K562 (cell line): ENCODE measurements around the gene QRFP. TPM values are rescaled to one million over a fixed set of nuclear protein-coding genes. Genes with fewer than 3 reads are reported as not detected.

Experiments
- BHLHE40 ChIP-seq: IDR thresholded peaks from 2 replicates; pipeline ENCODE4 v1.6.1; 2011; ENCODE audit warnings: low read length, improper control_type of control experiment
- CHD1 ChIP-seq: fragments of 200-600 bp; sonication (generic); IDR thresholded peaks from one replicate; pipeline ENCODE4 v1.6.1; 2012; ENCODE audit warnings: mild to moderate bottlenecking, moderate library complexity, low read length, inconsistent platforms
- FUS ChIP-seq: fragments of 200-400 bp; formaldehyde crosslinking; optimal IDR thresholded peaks from 2 replicates; pipeline ENCODE3; 2017; ENCODE audit warnings: low read depth, low read length
- POU5F1 ChIP-seq: fragments of 150-350 bp; IDR thresholded peaks from 2 replicates; pipeline ENCODE4 v1.6.1; 2014; ENCODE audit warnings: borderline replicate concordance, low read length, low read depth, mild to moderate bottlenecking; ENCODE audit not compliant: partially characterized antibody
- PTTG1 ChIP-seq: fragments of 450-650 bp; IDR thresholded peaks from 2 replicates; pipeline ENCODE4 v1.6.1; 2016; ENCODE audit warnings: low read depth, mild to moderate bottlenecking, missing genetic modification characterization, missing compliant biosample characterization
- RBM14 ChIP-seq: fragments of 200-400 bp; formaldehyde crosslinking; IDR thresholded peaks from 2 replicates; pipeline ENCODE4 v1.6.1; 2018; ENCODE audit warnings: low read depth, mild to moderate bottlenecking, low read length, moderate library complexity, borderline replicate concordance; ENCODE audit not compliant: insufficient read depth
- RBM22 ChIP-seq: fragments of 200-400 bp; formaldehyde crosslinking; IDR thresholded peaks from 2 replicates; pipeline ENCODE4 v1.6.1; 2018; ENCODE audit warnings: low read length, low read depth; ENCODE audit not compliant: poor library complexity, severe bottlenecking
- TBL1XR1 ChIP-seq, 2 experiments: IDR thresholded peaks; 2 replicates each; pipeline ENCODE4 v1.6.1; 2012; ENCODE audit warnings: improper control_type of control experiment in 2 of 2, low read length in 2 of 2, mild to moderate bottlenecking in 1 of 2
- TRIM28 ChIP-seq: fragments of 450-650 bp; IDR thresholded peaks from 2 replicates; pipeline ENCODE4 v1.6.1; 2017
- ZBTB43 ChIP-seq: sonication (generic); formaldehyde crosslinking; IDR thresholded peaks from 2 replicates; pipeline ENCODE4 v1.8.0; 2023; ENCODE audit warnings: mild to moderate bottlenecking, missing genetic modification reagents
- ZNF217 ChIP-seq: sonication (generic); formaldehyde crosslinking; IDR thresholded peaks from 2 replicates; pipeline ENCODE4 v1.8.0; 2022; ENCODE audit warnings: mild to moderate bottlenecking, missing genetic modification reagents
- polyA plus RNA-seq, 8 experiments: library from polyadenylated mRNA; depleted of rRNA in 4 of 8; stranded (reverse) in 5 of 8; unstranded in 3 of 8; fragments of >200 nt; fragmentation: Nextera tagmentation in 2 of 8; fragmentation: Illumina TruSeq in 1 of 8; extraction: Ambion mirVana in 2 of 8; extraction: Trizol in 1 of 8; gene quantifications; 2 replicates each; pipeline versions ENCODE4 v1.2.1 to v1.2.3, GENCODE V29; 2011 to 2014; ENCODE audit warnings: inconsistent platforms in 1 of 8, missing spikeins in 1 of 8
- total RNA-seq, 7 experiments: library from RNA; depleted of rRNA in 6 of 7; stranded (reverse); fragments of >200 nt in 6 of 7; fragmentation: Illumina TruSeq in 2 of 7; extraction: Trizol in 2 of 7; gene quantifications; 2 replicates each; pipeline versions ENCODE4 v1.2.1 to v1.2.3, GENCODE V29; 2011 to 2021; ENCODE audit warnings: low replicate concordance in 1 of 7
- TF ChIP-seq, protein P1 (sequence below): sonication (generic); formaldehyde crosslinking; IDR thresholded peaks from 2 replicates; pipeline ENCODE4 v1.8.1; 2023; ENCODE audit warnings: mild to moderate bottlenecking, missing genetic modification reagents

Gene QRFP
- total and polyA plus RNA-seq, 9 of the 15 experiments (the other 6 are each of a cell fraction or from before 2014, with no cell fraction given), result not detected

DNA sequence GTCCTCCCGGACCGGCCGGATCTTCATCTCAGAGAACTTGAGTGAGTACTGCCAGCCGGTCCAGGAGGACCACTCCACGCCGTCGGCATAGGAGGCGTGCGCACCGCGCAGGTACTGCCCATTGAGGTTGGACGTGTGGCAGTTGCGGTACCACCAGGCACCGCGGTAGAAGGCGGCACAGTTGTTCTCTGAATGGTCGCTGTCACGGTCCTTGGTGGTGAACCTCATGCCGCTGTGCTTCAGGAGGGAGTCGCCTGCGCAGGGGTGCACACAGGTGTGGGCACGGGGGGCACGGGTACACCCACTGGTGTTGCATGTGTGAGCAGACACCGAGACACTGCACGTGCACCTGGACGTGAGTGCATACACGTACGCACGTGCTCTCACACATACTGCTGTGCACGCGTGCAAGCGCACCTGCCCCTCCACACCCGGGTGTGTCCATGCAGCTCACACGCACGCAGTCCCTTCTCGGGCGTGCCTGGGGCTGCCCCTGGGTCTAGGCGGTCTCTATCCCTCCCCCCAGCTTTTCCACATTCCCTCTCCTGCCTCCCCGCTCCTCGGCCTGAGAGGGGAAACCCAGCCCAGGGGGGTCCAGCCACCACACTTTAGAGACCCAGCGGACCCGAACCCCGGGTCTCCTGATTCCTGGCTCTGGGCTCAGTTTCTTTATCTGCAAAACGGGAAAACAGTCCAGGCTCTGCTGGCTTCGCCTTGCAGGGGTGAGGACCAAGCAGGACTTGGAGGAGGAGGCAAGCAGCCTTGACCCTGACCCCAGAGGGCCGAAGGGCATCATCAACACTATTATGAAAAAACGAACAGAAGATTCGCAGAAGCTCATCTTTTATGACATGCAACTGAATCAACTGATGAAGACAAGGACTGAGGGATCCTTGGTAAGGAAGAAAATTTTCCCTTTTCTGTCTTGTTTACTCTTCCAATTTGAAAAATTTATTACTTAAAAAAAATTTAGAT lies 7.7 kb upstream of the QRFP start (continued):
- TF ChIP-seq ZBTB43 (CRISPR knock-in tag), result no peak
- TF ChIP-seq CHD1, result no peak
- peak; percentile 15 for TF ChIP-seq POU5F1
- TF ChIP-seq TRIM28, result no peak
- TF ChIP-seq RBM22, result no peak
- no peak for TF ChIP-seq FUS
- TF ChIP-seq RBM14, result no peak
- peak in 1 of 2 experiments; percentile 75; a peak in 2 of 4 replicates for TF ChIP-seq TBL1XR1 (IDR thresholded peaks at IDR 0.05; ENCODE audit: low read length in 2 of 2)
- no peak for TF ChIP-seq ZNF217 (CRISPR knock-in tag)
- TF ChIP-seq PTTG1 (tag), result no peak
- TF ChIP-seq, protein P1, sequence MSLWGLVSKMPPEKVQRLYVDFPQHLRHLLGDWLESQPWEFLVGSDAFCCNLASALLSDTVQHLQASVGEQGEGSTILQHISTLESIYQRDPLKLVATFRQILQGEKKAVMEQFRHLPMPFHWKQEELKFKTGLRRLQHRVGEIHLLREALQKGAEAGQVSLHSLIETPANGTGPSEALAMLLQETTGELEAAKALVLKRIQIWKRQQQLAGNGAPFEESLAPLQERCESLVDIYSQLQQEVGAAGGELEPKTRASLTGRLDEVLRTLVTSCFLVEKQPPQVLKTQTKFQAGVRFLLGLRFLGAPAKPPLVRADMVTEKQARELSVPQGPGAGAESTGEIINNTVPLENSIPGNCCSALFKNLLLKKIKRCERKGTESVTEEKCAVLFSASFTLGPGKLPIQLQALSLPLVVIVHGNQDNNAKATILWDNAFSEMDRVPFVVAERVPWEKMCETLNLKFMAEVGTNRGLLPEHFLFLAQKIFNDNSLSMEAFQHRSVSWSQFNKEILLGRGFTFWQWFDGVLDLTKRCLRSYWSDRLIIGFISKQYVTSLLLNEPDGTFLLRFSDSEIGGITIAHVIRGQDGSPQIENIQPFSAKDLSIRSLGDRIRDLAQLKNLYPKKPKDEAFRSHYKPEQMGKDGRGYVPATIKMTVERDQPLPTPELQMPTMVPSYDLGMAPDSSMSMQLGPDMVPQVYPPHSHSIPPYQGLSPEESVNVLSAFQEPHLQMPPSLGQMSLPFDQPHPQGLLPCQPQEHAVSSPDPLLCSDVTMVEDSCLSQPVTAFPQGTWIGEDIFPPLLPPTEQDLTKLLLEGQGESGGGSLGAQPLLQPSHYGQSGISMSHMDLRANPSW (CRISPR knock-in tag), result peak; percentile 25
- TF ChIP-seq BHLHE40, result peak; percentile 94
